Stomach (tissue), 9 donors: Measurements from ENCODE around the gene GDPD2. TPM values are rescaled to one million over a fixed set of nuclear protein-coding genes. Genes with fewer than 3 reads are reported as not detected.

ENCODE experiments used
- DNase-seq, 2 donors: peaks; one replicate each; pipeline versions ENCODE4 v3.0.0 to v3.0.0-alpha.2; 2013 to 2019
- H3K27ac ChIP-seq, 5 donors: fragments of 200-600 bp in 4 of 5; sonication (generic) in 4 of 5; one replicate each; pipeline ENCODE4 v1.5.1; 2013 to 2019; ENCODE audit warnings: mild to moderate bottlenecking in 1 of 5, moderate library complexity in 1 of 5
- H3K27me3 ChIP-seq, 3 donors: fragments of 200-600 bp; sonication (generic); one replicate each; pipeline ENCODE4 v1.5.1; 2017 to 2019; ENCODE audit warnings: mixed run types in 1 of 3
- H3K36me3 ChIP-seq, 4 donors: fragments of 200-600 bp; sonication (generic); 1 replicate in 3 of 4; 2 replicates in 1 of 4; pipeline ENCODE4 v1.5.1; 2016 to 2019
- H3K4me1 ChIP-seq, 4 donors: fragments of 200-600 bp; sonication (generic); one replicate each; pipeline ENCODE4 v1.5.1; 2016 to 2019
- H3K4me3 ChIP-seq, 4 donors: fragments of 200-600 bp; sonication (generic) in 3 of 4; one replicate each; pipeline ENCODE4 v1.5.1; 2016 to 2019; ENCODE audit warnings: mild to moderate bottlenecking in 1 of 4
- H3K9me3 ChIP-seq, 4 donors: fragments of 200-600 bp; sonication (generic); one replicate each; pipeline ENCODE4 v1.5.1; 2016 to 2019
- CTCF ChIP-seq, 7 experiments: fragments of 450-650 bp in 4 of 7; fragments of 200-600 bp in 3 of 7; sonication (generic) in 3 of 7; IDR thresholded peaks; one replicate each; pipeline ENCODE4 v1.5.1; 2016 to 2019; ENCODE audit warnings: antibody characterized with exemption in 7 of 7, control low read depth in 2 of 7, mild to moderate bottlenecking in 1 of 7
- EP300 ChIP-seq: sonication (generic); formaldehyde crosslinking; IDR thresholded peaks from one replicate; pipeline ENCODE4 v1.6.1; 2017; ENCODE audit warnings: antibody characterized with exemption
- POLR2A ChIP-seq, 4 donors: fragments of 450-650 bp; IDR thresholded peaks; one replicate each; pipeline ENCODE4 v1.6.1; 2016; ENCODE audit warnings: antibody characterized with exemption in 4 of 4, control low read depth in 2 of 4, mild to moderate bottlenecking in 1 of 4, moderate library complexity in 1 of 4
- POLR2AphosphoS5 ChIP-seq, 3 donors: sonication (generic); formaldehyde crosslinking; IDR thresholded peaks; one replicate each; pipeline ENCODE4 v1.6.1; 2016; ENCODE audit warnings: antibody characterized with exemption in 3 of 3
- WGBS, 5 donors: extraction: QIAGEN DNeasy Blood & Tissue Kit in 3 of 5; methylation state at CpG; one replicate each; pipeline versions ENCODE4 v1.1.5 to v1.1.7; 2013 to 2018; 5-methylcytosine and 5-hydroxymethylcytosine counted together
- intact Hi-C: fragments of 100-400 bp; cut with DNase I; formaldehyde crosslinking; loops from one replicate; pipeline ENCODE4 v1.15.1; 2023; ENCODE audit warnings: low total_unique reads
- polyA plus RNA-seq, 3 donors: library from polyadenylated mRNA; stranded (reverse); fragments of 200-250 nt; gene quantifications; one replicate each; pipeline ENCODE4 v1.2.3, GENCODE V29; 2013
- total RNA-seq, 5 donors: library from RNA; depleted of rRNA; stranded (reverse); fragments of >200 nt; gene quantifications; one replicate each; pipeline versions ENCODE4 v1.1.0 to v1.2.3, GENCODE V29; 2014 to 2016
- donor health status: healthy with polysubstance abuse.
- donor health status: Bipolar disorder and iron deficiency.
- donor health status: healthy.

The GDPD2 gene
- total and polyA plus RNA-seq, 8 donors: 0.18 to 18.2 (median 1.3) TPM; not detected in 5

GRCh38 chrX:70444946-70445656, 22.0 kb downstream of the GDPD2 start:
- DNase-seq: no peak
- Histone ChIP-seq H3K9me3 (no peaks in the 10 kb centered on the region), H3K27ac (no peak overlapping the region), H3K4me1 (peaks cover 0 to 10% (median 7%) of the 10 kb centered on the region in 4 donors), H3K27me3 (peaks cover 0 to 43% (median 36%) of the 10 kb centered on the region in 3 donors), H3K36me3 (no peaks in the 10 kb centered on the region), H3K4me3 (peak overlapping the region; percentile 27 to 46 (median 38))
- TF ChIP-seq EP300 (no peak), POLR2A (IDR thresholded peaks at IDR 0.05) (no peak), POLR2AphosphoS5 (IDR thresholded peaks at IDR 0.05) (no peak), CTCF (IDR thresholded peaks at IDR 0.05) (no peak)
- 0 to 44% (median 19%) methylated on average over 4 to 54 of the region's 61 CpGs for WGBS, 5 donors
- intact Hi-C loops: no loop called here

DNA sequence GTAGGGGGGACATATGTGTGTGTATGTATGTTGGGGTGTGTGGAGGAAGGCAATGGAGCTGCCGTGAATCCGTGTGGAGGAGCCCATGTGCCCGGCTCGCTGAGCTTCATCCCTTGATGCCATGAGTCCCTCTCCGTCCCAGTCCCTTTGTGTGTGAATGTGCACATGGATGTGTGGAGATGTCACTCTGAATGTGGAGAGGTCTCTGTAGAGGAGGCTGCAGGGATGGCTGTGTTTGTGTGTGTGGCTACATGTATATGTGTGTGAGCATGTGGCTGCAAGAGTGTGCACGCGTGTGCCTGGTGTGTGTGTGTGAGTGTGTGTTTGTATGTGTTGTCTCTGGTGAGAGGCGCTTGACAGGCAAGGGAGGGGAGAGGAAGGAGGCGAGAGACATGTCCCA, 22.8 kb downstream of the GDPD2 start:
- peaks cover 0 to 37% (median 36%) of the 10 kb centered on the region in 3 donors for H3K27me3 ChIP-seq
- TF ChIP-seq CTCF (IDR thresholded peaks at IDR 0.05): no peak
- TF ChIP-seq POLR2A (IDR thresholded peaks at IDR 0.05): no peak
- TF ChIP-seq POLR2AphosphoS5 (IDR thresholded peaks at IDR 0.05): no peak
- TF ChIP-seq EP300: no peak

GRCh38 chrX:70446380-70447350, 23.6 kb downstream of the GDPD2 start:
- intact Hi-C loops: no loop called here
- Histone ChIP-seq H3K27me3 (peaks cover 0 to 36% (median 31%) of the 10 kb centered on the region in 3 donors), H3K4me3 (no peak overlapping the region), H3K9me3 (no peaks in the 10 kb centered on the region), H3K4me1 (peaks cover 0 to 11% (median 7%) of the 10 kb centered on the region in 4 donors), H3K27ac (no peak overlapping the region), H3K36me3 (no peaks in the 10 kb centered on the region)
- no peak for DNase-seq
- 63 to 84% (median 75%) methylated on average over 5 to 16 of the region's 16 CpGs for WGBS, 5 donors
- TF ChIP-seq POLR2AphosphoS5 (IDR thresholded peaks at IDR 0.05) (no peak), EP300 (no peak), POLR2A (IDR thresholded peaks at IDR 0.05) (no peak), CTCF (IDR thresholded peaks at IDR 0.05) (no peak)

More for the DNA sequence above, 22.8 kb downstream of the GDPD2 start:
- H3K9me3 ChIP-seq: no peaks in the 10 kb centered on the region
- intact Hi-C loops: no loop called here
- H3K36me3 ChIP-seq: no peaks in the 10 kb centered on the region
- H3K27ac ChIP-seq: no peak overlapping the region
- WGBS, 5 donors: 73 to 82% (median 76%) methylated on average over 8 to 9 of the region's 9 CpGs
- H3K4me1 ChIP-seq: peaks cover 0 to 10% (median 7%) of the 10 kb centered on the region in 4 donors
- no peak for DNase-seq
- no peak overlapping the region for H3K4me3 ChIP-seq

GRCh38 chrX:70449457-70449966, 26.4 kb downstream of the GDPD2 start:
- no peak for TF ChIP-seq POLR2A (IDR thresholded peaks at IDR 0.05)
- no peak for TF ChIP-seq CTCF (IDR thresholded peaks at IDR 0.05)
- no peak for TF ChIP-seq EP300
- no peak for TF ChIP-seq POLR2AphosphoS5 (IDR thresholded peaks at IDR 0.05)

More at GRCh38 chrX:70449457-70449966, 26.4 kb downstream of the GDPD2 start:
- Histone ChIP-seq H3K4me1 (peaks cover 0 to 32% (median 14%) of the 10 kb centered on the region in 4 donors), H3K36me3 (no peaks in the 10 kb centered on the region), H3K9me3 (no peaks in the 10 kb centered on the region), H3K4me3 (no peak overlapping the region), H3K27ac (no peak overlapping the region), H3K27me3 (peaks cover 0 to 22% (median 20%) of the 10 kb centered on the region in 3 donors)
- DNase-seq: no peak
- WGBS, 5 donors: 89 to 100% (median 97%) methylated on average over 4 to 14 of the region's 14 CpGs
- intact Hi-C loops: no loop called here
